Right ventricle myocardium inferior (tissue), 1 donor: ENCODE results near the gene SSTR4. TPM values are rescaled to one million over a fixed set of nuclear protein-coding genes. Genes with fewer than 3 reads are reported as not detected.

Experiments
- ATAC-seq: fragments of 200-7000 bp; cut with Tn5 transposase; one replicate; pipeline ENCODE4 v1.9.1; 2020; ENCODE audit warnings: mild to moderate bottlenecking, moderate library complexity
- DNase-seq: peaks from one replicate; pipeline ENCODE4 v3.0.0; 2021; ENCODE audit errors: missing footprints
- intact Hi-C: fragments of 100-400 bp; cut with DNase I; formaldehyde crosslinking; loops from one replicate; pipeline ENCODE4 v1.11.0; 2022
- total RNA-seq: library from RNA; stranded (reverse); fragmentation: NEBNext Ultra II Directional; extraction: Animal tissue kit (Norgen Biotek cat#: 25700); gene quantifications from one replicate; pipeline ENCODE4 v1.2.1, GENCODE V29; 2021
- donor health status: DM: no; HTN: yes; CAD: no; lungs with severe emphysema.

SSTR4 gene
- total RNA-seq, 1 donor from 2014 or later, result not detected

DNA sequence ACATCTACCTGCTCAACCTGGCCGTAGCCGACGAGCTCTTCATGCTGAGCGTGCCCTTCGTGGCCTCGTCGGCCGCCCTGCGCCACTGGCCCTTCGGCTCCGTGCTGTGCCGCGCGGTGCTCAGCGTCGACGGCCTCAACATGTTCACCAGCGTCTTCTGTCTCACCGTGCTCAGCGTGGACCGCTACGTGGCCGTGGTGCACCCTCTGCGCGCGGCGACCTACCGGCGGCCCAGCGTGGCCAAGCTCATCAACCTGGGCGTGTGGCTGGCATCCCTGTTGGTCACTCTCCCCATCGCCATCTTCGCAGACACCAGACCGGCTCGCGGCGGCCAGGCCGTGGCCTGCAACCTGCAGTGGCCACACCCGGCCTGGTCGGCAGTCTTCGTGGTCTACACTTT lies 619 bp downstream of the SSTR4 start:
- ATAC-seq, result no peak
- intact Hi-C loops, result no loop called here
- DNase-seq, result no peak

DNA sequence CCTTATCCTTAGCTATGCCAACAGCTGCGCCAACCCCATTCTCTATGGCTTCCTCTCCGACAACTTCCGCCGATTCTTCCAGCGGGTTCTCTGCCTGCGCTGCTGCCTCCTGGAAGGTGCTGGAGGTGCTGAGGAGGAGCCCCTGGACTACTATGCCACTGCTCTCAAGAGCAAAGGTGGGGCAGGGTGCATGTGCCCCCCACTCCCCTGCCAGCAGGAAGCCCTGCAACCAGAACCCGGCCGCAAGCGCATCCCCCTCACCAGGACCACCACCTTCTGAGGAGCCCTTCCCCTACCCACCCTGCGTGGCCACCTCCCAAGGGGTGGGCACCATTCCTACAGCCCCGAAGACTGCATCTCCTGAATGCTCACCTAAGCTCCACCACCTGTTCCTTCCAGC lies 1.3 kb downstream of the SSTR4 start:
- no peak for DNase-seq
- no peak for ATAC-seq
- intact Hi-C loops, result no loop called here

DNA sequence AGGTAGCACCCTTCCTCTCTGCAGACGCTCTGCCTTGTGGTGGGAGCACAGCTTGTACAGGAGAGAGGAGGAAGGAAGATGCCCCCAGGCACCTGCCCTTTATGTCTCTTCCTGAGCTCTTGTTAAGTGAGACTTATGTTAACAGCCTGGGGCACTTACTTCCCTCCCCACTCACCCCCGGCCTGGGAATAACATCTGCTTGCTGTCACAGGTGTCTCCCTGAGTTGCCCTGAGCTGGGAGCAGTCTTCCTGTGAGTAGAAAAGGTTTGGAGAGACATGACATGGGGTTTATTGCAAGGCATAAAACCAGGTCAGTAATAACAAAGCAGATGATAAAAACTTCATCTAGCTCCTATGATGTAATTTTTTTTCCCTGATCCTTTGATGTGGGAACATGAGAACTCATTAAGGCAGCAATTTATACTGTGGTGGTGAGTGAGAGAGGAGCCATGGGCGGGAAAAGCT lies 1.9 kb downstream of the SSTR4 start:
- ATAC-seq (no peak), DNase-seq (no peak)
- intact Hi-C loops, result no loop called here

DNA sequence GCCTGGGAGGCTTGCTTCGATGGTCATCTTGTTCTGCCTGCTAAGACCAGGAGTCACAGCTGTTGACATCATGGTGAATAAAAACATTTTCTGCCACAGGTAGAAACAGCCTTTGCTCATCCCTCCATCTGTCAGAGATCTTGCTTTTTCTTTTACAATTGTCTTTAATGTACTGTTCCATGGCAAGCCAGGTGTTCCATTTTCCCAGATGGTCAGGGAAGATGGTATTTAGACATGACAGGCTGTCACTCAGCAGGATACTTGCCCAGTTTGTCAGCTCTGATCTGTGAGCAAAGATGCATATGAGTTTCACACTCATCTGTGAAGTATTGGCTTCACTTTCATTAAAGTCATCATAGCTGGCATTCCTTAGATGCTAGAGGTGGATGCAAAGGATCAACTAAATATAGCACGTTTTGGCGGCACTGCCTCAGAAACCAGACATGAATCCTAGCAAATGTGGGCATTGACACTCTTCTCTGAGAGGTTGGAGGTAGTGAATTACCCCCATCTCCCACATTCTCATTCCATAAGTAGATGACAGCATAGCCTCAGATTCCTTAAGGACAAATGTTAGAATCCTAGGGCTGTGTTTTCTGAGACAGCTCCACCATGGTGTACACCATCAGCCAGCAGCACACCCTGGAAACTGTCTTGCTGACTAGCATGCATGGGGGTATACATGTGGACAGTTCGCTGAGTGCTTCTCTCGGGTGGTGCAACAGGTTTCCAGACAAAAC lies 4.2 kb downstream of the SSTR4 start:
- intact Hi-C loops, result no loop called here
- ATAC-seq, result no peak
- no peak for DNase-seq

DNA sequence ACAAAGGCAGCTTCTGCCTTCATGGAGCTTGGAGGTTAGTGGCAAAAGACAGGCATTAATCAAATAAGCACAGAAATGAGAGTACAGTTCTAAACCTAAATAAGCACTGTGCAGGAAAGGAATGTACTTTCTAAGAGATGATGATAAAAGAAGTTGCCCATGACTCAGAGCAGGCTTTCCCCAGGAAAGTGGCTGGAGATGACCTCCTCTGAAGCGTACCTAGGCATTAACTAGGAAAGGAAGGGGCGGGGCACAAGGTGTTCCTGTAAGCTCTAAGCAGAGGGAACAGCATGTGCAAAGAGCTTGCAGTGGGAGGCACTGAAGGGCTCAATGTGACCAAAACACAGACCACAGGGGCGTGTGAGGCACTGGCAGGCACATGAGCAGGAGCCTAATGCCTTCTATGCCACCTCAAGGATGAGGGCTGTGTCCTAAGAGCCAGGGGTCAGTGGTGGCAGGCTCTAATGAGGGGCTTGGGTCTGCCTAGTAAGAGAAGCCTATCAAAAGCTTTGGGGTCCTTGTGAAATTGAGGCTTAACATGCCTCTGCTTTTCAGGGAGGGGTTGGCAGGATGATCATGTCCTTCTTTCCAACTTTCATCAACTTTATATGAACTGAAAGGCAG lies 4.9 kb downstream of the SSTR4 start:
- intact Hi-C loops, result no loop called here
- no peak for ATAC-seq
- DNase-seq, result no peak

- intact Hi-C loops, result no loop called here
- DNase-seq (no peak), ATAC-seq (no peak)
Measured at GRCh38 chr20:23042270-23042669, 7.2 kb downstream of the SSTR4 start.

- ATAC-seq (no peak), DNase-seq (no peak)
- intact Hi-C loops, result no loop called here
Measured at GRCh38 chr20:23043376-23043775, 8.3 kb downstream of the SSTR4 start.

DNA sequence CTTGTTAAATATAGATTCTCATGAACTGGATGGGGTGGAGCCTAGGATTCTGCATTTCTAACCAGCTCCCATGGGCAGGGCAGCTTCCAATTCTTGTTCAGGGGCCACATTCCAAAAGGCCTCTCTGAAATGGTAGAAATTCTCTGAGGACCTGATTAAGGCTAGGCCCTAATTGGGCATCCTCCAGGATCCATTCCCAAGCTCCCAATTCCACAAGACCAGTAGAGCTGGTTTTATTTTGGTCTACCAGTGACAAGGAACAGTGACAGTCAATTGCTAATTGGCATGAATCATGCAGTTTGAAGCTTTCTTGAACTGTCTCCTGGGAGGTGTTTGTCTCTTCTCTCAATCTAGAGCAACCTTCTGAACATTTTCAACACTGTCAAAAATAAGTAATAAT lies 11.3 kb downstream of the SSTR4 start:
- intact Hi-C loops, result loop anchor here (2.0 to 5.0 kb wide), 3 partner anchors 70 to 354 kb away; no protein-coding TSS in a partner anchor
- DNase-seq (no peak), ATAC-seq (no peak)

GRCh38 chr20:23047001-23047737 lies 12.1 kb downstream of the SSTR4 start:
- intact Hi-C loops, result loop anchor here (2.0 to 5.0 kb wide), 3 partner anchors 70 to 355 kb away; no protein-coding TSS in a partner anchor
- ATAC-seq, result no peak
- DNase-seq, result no peak

DNA sequence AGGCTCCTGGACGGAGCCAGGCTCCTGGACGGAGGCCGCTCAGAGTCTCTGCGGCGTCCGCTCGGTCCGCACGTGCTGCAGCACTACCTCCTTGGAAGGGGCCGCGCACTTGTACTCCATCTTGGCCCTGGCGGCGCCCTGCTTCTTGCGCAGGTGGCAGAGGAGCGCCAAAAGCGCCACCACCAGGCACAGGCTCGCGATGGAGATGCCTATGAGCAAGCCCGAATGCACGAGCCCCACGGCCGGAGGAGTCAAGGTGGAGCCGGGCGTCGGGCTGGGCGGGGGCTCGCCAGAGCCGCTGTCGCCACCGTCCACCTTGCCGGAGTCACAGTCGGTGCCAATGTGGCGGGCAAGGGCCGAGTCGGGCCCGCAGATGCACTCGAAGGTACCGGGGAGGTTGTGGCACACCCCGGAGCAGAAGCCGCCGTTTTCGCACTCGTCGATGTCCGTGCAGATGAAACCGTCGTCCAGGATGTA lies 12.7 kb downstream of the SSTR4 start:
- peak; percentile 88 for DNase-seq
- ATAC-seq, result no peak
- intact Hi-C loops, result loop anchor here (2.0 to 5.0 kb wide), 4 partner anchors 71 to 355 kb away; no protein-coding TSS in a partner anchor

DNA sequence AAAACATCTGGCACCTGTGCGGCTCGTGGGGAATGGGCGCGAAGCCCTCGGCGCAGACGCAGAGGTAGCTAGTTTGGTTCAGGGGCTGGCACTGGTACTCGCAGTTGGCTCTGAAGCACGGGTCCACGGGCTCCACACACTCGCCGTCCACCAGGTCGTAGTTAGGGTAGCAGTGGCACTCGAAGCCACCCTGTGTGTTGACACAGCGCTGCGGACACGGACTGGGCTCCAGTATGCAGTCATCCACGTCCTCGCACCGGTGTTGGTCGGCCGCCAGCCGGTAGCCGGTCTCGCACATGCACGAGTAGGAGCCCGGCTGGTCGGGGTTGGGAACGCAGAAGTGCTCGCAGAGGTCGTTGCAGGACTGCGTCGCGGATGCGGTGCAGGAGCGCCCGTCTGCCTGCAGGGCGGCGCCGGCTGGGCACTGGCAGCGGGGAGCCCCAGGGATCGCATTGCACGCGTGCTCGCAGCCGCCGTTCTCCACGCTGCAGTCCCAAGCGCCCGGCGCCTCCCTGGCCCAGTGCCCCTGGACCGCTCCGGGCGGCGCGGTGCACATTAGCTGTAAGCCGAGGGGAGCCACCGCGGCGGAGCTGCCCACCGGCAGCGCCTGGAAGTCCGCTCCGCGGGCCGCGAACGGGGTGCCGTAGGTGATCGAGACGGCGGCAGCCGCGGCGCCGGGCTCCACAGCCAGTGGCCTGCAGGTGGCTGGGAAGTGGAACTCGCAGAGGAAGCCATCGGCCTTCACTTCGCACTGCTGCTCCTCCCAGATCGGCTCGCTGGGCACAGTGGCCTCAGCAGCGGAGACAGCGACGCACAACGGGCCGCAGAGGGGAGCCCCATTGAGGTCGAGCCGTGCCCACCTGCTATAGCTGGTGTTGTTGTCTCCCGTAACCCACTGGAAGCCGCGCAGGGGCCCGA lies 13.4 kb downstream of the SSTR4 start:
- intact Hi-C loops, result loop anchor here (2.0 to 5.0 kb wide), 3 partner anchors 186 to 356 kb away; no protein-coding TSS in a partner anchor

DNA sequence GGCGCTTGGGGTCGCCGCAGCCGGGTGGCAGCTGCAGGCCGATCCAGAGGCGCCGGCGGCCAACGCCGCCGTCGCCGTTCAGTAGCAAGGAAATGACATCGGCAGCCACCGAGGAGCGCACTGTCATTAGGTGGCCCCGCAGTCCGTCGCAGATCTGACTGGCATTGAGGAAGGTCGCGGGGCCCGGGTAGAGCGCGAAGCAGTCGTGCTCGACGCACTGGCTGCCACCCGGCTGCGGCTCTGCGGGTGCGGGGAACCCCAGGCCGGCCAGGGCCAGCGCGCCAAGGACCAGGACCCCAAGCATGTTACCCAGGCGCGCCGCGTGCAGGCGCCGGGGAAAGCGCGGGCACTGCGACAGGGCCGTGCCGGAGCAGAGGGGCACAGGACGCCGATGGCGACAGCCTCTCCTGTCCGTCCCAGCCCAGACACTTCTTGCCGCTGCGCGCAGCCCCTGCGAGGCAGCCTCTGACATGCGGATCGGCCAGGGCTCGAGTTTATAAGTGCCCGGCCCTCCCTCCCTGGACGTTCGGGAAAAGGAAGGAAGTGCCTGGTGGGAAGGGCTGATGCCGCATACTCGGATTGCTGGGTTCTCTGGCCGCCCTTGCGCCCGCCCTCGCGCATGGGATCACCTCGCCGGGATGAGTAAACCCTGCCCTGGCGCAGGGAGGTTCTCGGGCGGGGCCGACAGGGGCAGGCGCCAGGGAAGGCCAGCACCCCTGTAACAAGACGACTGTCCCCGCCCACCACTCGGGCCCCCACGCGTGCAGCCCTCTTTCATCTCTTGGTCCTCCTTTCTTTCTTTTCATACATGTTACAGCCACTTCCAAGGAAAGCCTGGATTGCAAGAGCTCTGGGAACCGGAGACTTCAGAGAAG lies 14.3 kb downstream of the SSTR4 start, which contains the start of gene THBD:
Gene THBD, minus strand, starts transcription at position 472 of the 875 bp plus-strand sequence. Its CDS starts 168 bp downstream, at position 304.
- DNase-seq (peak; percentile 93), ATAC-seq (peak; percentile 74)
- intact Hi-C loops, result loop anchor here (2.0 to 10.0 kb wide), 6 partner anchors 35 to 357 kb away; no protein-coding TSS in a partner anchor

More for the DNA sequence above, 13.4 kb downstream of the SSTR4 start:
- peak; percentile 49 for ATAC-seq
- DNase-seq, result peak; percentile 94

- peak; percentile 89 for DNase-seq
- ATAC-seq, result peak; percentile 38
- intact Hi-C loops, result loop anchor here (2.0 to 10.0 kb wide), 3 partner anchors 35 to 292 kb away; no protein-coding TSS in a partner anchor
Measured at GRCh38 chr20:23050076-23050838, 15.1 kb downstream of the SSTR4 start.

DNA sequence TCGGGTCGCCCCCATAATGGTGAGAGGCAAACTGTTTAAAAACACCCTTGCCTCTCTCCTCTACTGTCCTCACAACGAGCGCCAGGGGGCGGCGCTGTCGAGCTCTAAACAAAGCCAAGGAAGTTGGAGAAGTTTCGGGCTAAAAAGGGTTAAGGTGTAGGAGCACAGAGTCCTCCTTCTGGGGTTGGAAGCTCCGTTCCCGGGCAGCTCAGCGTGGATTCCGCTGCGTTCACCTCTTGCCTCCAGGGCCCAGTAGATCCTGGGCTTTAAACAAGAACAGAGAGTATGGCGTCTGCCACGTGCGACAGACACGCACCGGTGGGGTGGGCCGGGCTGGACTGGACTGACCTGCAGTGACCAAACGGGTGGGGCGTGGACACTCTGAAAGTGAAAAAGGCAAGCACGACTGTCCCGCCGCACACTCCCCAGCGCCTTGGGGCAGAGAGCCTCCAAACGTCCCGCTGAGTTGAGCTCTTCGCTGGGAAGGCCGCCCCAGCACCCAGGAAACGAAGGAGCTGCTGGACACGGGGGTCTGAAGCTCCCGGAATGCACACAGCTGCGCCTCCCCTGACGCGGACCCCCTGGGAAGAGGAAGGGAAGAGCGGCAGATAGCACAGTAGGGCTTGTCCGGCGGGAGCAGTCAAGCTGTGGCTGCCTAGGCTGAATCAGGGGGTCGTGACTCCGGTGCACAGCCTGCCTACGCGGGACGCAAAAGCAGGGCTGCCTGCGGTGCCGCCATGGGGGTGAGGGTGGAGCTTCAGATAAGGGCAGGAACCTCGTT lies 15.9 kb downstream of the SSTR4 start:
- ATAC-seq, result peak; percentile 53
- intact Hi-C loops, result loop anchor here (2.0 to 10.0 kb wide), 3 partner anchors 34 to 291 kb away; no protein-coding TSS in a partner anchor
- peak; percentile 95 for DNase-seq

DNA sequence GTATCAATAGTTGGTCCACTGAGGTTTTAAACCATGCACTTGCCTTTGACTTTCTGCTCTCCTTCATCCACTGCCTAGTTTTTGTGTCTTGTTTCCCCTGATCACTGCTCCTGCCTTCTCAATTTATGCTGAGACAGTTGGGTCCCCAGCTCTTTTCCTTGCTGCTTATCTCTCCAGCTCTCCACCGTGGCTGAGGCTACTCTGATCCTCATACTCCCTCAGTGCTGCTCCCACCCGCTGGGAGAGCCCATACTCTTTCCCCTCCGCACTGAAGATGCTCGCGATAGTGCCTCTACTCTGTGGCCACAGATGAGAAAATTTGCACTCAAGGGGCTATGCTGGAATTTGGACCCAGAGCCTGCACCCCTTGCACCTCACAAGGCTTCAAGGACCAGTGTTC lies 17.8 kb downstream of the SSTR4 start:
- intact Hi-C loops, result loop anchor here (2.0 to 10.0 kb wide), 3 partner anchors 152 to 289 kb away; no protein-coding TSS in a partner anchor
- ATAC-seq, result no peak

More for the DNA sequence above, 17.8 kb downstream of the SSTR4 start:
- DNase-seq, result no peak
